ENCODE measurements around the gene PIP4K2A.
"Not testable (repeated sequence)": the region's sequence is repeated elsewhere in the genome, so short reads cannot be mapped to it uniquely, and the experiment has no call there.

PIP4K2A gene

GRCh38 chr10:22539579-22540298 lies 174.6 kb downstream of the PIP4K2A start:
- no peak overlapping the region for H3K9ac ChIP-seq (ENCODE audit: insufficient read length)
- H3K27ac ChIP-seq, result no peak overlapping the region
- no peaks in the 10 kb centered on the region for H3K36me3 ChIP-seq (ENCODE audit: insufficient read depth, low read length)
- no peaks in the 10 kb centered on the region for H3K9me3 ChIP-seq (ENCODE audit: low read depth, low read length)
- TF ChIP-seq FOXP2 (optimal IDR thresholded peaks at IDR 0.05; ENCODE audit: control extremely low read depth, extremely low read length, insufficient read depth) (no peak), POLR2AphosphoS5 (IDR thresholded peaks at IDR 0.05; ENCODE audit: borderline replicate concordance, low read depth, low read length) (no peak), EZH2 (IDR thresholded peaks at IDR 0.05) (no peak)
- DNase-seq (ENCODE audit: low read depth, low spot score), result no peak
- no peak overlapping the region for H3K4me3 ChIP-seq

DNA sequence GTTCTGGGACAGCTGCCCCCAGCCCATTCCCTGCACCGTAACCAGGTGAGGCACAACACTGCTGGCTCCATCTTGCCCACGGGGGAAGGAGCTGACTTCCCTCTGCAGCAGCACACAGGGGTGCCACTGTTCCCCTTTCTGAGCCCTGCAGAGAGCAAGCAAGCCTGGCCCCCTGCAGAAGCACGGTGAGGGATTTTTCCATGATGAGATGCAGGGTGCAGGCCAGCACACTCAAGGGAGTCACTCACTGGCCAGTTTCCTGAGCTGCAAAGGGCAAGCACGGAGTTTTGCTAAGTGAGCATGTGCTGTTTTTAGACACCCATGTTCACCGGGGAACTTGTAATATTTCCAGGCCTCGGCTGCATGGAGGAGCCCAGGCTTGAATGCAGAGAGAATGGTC lies 176.6 kb downstream of the PIP4K2A start:
- Histone ChIP-seq H3K36me3 (ENCODE audit: insufficient read depth, low read length) (no peaks in the 10 kb centered on the region), H3K27ac (no peak overlapping the region), H3K4me3 (no peak overlapping the region), H3K9ac (ENCODE audit: insufficient read length) (no peak overlapping the region), H3K9me3 (ENCODE audit: low read depth, low read length) (no peaks in the 10 kb centered on the region)
- TF ChIP-seq FOXP2 (optimal IDR thresholded peaks at IDR 0.05; ENCODE audit: control extremely low read depth, extremely low read length, insufficient read depth) (no peak), POLR2AphosphoS5 (IDR thresholded peaks at IDR 0.05; ENCODE audit: borderline replicate concordance, low read depth, low read length) (no peak), EZH2 (IDR thresholded peaks at IDR 0.05) (no peak)
- DNase-seq (ENCODE audit: low read depth, low spot score), result no peak

DNA sequence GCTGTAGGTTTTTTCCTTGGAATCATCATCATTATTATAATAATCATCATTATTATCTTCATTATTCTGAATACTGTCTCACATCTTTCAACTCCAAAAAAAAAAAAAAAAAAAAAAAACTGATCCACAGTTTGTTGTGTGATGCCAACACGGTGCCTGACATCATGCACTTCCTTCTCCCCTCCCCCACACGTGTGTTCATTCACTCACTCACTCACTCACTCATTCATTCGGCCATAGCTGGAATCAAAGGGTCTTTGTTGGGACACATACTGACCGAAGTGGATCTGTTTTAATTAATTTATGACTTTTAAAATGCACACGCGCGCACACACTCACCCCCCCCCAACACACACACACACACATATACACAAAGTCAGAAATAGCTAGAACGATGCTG lies 177.8 kb downstream of the PIP4K2A start:
- no peak overlapping the region for H3K9ac ChIP-seq (ENCODE audit: insufficient read length)
- H3K27ac ChIP-seq, result no peak overlapping the region
- DNase-seq (ENCODE audit: low read depth, low spot score), result no peak
- H3K36me3 ChIP-seq (ENCODE audit: insufficient read depth, low read length), result no peaks in the 10 kb centered on the region
- no peak for TF ChIP-seq EZH2 (IDR thresholded peaks at IDR 0.05)
- TF ChIP-seq POLR2AphosphoS5 (IDR thresholded peaks at IDR 0.05; ENCODE audit: borderline replicate concordance, low read depth, low read length), result no peak
- TF ChIP-seq FOXP2 (optimal IDR thresholded peaks at IDR 0.05; ENCODE audit: control extremely low read depth, extremely low read length, insufficient read depth), result no peak
- H3K4me3 ChIP-seq, result no peak overlapping the region
- H3K9me3 ChIP-seq (ENCODE audit: low read depth, low read length), result no peaks in the 10 kb centered on the region

- Histone ChIP-seq H3K27ac (no peak overlapping the region), H3K4me3 (no peak overlapping the region), H3K36me3 (ENCODE audit: insufficient read depth, low read length) (no peaks in the 10 kb centered on the region), H3K9me3 (ENCODE audit: low read depth, low read length) (no peaks in the 10 kb centered on the region), H3K9ac (ENCODE audit: insufficient read length) (no peak overlapping the region)
- TF ChIP-seq FOXP2 (optimal IDR thresholded peaks at IDR 0.05; ENCODE audit: control extremely low read depth, extremely low read length, insufficient read depth), result no peak
- TF ChIP-seq EZH2 (IDR thresholded peaks at IDR 0.05), result no peak
- no peak for TF ChIP-seq POLR2AphosphoS5 (IDR thresholded peaks at IDR 0.05; ENCODE audit: borderline replicate concordance, low read depth, low read length)
- DNase-seq (ENCODE audit: low read depth, low spot score), result no peak
These were observed 179.4 kb downstream of the PIP4K2A start for GRCh38 chr10:22534849-22535604.

GRCh38 chr10:22531441-22531840 lies 182.9 kb downstream of the PIP4K2A start:
- TF ChIP-seq POLR2AphosphoS5 (IDR thresholded peaks at IDR 0.05; ENCODE audit: borderline replicate concordance, low read depth, low read length), result no peak
- no peak for TF ChIP-seq EZH2 (IDR thresholded peaks at IDR 0.05)
- TF ChIP-seq FOXP2 (optimal IDR thresholded peaks at IDR 0.05; ENCODE audit: control extremely low read depth, extremely low read length, insufficient read depth), result no peak
- H3K9me3 ChIP-seq (ENCODE audit: low read depth, low read length), result no peaks in the 10 kb centered on the region
- DNase-seq (ENCODE audit: low read depth, low spot score), result no peak

GRCh38 chr10:22531008-22531407 lies 183.4 kb downstream of the PIP4K2A start:
- TF ChIP-seq POLR2AphosphoS5 (IDR thresholded peaks at IDR 0.05; ENCODE audit: borderline replicate concordance, low read depth, low read length) (no peak), EZH2 (IDR thresholded peaks at IDR 0.05) (no peak), FOXP2 (optimal IDR thresholded peaks at IDR 0.05; ENCODE audit: control extremely low read depth, extremely low read length, insufficient read depth) (no peak)
- H3K36me3 ChIP-seq (ENCODE audit: insufficient read depth, low read length), result no peaks in the 10 kb centered on the region
- H3K4me3 ChIP-seq, result no peak overlapping the region
- DNase-seq (ENCODE audit: low read depth, low spot score), result no peak
- H3K27ac ChIP-seq, result no peak overlapping the region
- H3K9ac ChIP-seq (ENCODE audit: insufficient read length), result no peak overlapping the region
- H3K9me3 ChIP-seq (ENCODE audit: low read depth, low read length), result no peaks in the 10 kb centered on the region

More at GRCh38 chr10:22531441-22531840, 182.9 kb downstream of the PIP4K2A start:
- H3K36me3 ChIP-seq (ENCODE audit: insufficient read depth, low read length), result no peaks in the 10 kb centered on the region
- no peak overlapping the region for H3K27ac ChIP-seq
- no peak overlapping the region for H3K4me3 ChIP-seq
- no peak overlapping the region for H3K9ac ChIP-seq (ENCODE audit: insufficient read length)

GRCh38 chr10:22527520-22527919 lies 186.9 kb downstream of the PIP4K2A start:
- TF ChIP-seq EZH2 (IDR thresholded peaks at IDR 0.05) (no peak), FOXP2 (optimal IDR thresholded peaks at IDR 0.05; ENCODE audit: control extremely low read depth, extremely low read length, insufficient read depth) (no peak), POLR2AphosphoS5 (IDR thresholded peaks at IDR 0.05; ENCODE audit: borderline replicate concordance, low read depth, low read length) (no peak)
- no peaks in the 10 kb centered on the region for H3K9me3 ChIP-seq (ENCODE audit: low read depth, low read length)

DNA sequence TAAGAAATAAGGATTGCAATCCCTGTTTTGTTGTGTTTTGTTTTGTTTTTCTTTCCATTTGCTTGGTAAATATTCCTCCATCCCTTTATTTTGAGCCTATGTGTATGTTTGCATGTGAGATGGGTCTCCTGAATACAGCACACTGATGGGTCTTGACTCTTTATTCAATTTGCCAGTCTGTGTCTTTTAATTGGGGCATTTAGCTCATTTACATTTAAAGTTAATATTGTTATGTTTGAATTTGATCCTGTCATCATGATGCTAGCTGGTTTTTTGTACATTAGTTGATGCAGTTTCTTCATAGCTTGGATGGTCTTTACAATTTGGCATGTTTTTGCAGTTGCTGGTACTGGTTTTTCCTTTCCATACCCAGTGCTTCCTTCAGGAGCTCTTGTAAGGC lies 190.0 kb downstream of the PIP4K2A start:
- not testable (repeated sequence) for H3K9ac ChIP-seq (ENCODE audit: insufficient read length); DNase-seq (ENCODE audit: low read depth, low spot score); H3K4me3 ChIP-seq; H3K27ac ChIP-seq; H3K9me3 ChIP-seq (ENCODE audit: low read depth, low read length); H3K36me3 ChIP-seq (ENCODE audit: insufficient read depth, low read length)

More at GRCh38 chr10:22527520-22527919, 186.9 kb downstream of the PIP4K2A start:
- Histone ChIP-seq H3K27ac (no peak overlapping the region), H3K36me3 (ENCODE audit: insufficient read depth, low read length) (no peaks in the 10 kb centered on the region), H3K4me3 (no peak overlapping the region), H3K9ac (ENCODE audit: insufficient read length) (no peak overlapping the region)
- DNase-seq (ENCODE audit: low read depth, low spot score), result no peak

- not testable (repeated sequence) for H3K9ac ChIP-seq (ENCODE audit: insufficient read length); H3K27ac ChIP-seq; DNase-seq (ENCODE audit: low read depth, low spot score); H3K9me3 ChIP-seq (ENCODE audit: low read depth, low read length); H3K36me3 ChIP-seq (ENCODE audit: insufficient read depth, low read length); H3K4me3 ChIP-seq
These were observed 193.7 kb downstream of the PIP4K2A start for GRCh38 chr10:22520645-22521044.

Measured in SK-N-MC (cell line).